Epithelial cell of esophagus (primary cell): ENCODE measurements around the gene TOR1AIP2.
"Not testable (repeated sequence)": the region's sequence is repeated elsewhere in the genome, so short reads cannot be mapped to it uniquely, and the experiment has no call there.

Experiments
- DNase-seq: peaks from one replicate; pipeline ENCODE4 v3.0.0; 2010; ENCODE audit warnings: low read depth
- H3K4me3 ChIP-seq: 2 replicates; pipeline ENCODE4 v1.5.1; 2011; ENCODE audit warnings: mild to moderate bottlenecking, low read length, control low read depth
- CTCF ChIP-seq: IDR thresholded peaks from 2 replicates; pipeline ENCODE4 v1.5.1; 2011; ENCODE audit warnings: low read depth, mild to moderate bottlenecking, low read length, control low read depth, inconsistent platforms; ENCODE audit not compliant: insufficient read depth; ENCODE audit errors: missing control alignments

TOR1AIP2 gene

GRCh38 chr1:179806333-179806732 is 71.3 kb downstream of the TOR1AIP2 start:
- DNase-seq: no peak
- no peak overlapping the region for H3K4me3 ChIP-seq
- no peak for TF ChIP-seq CTCF

GRCh38 chr1:179805291-179806195 is 72.1 kb downstream of the TOR1AIP2 start:
- DNase-seq: no peak
- no peak overlapping the region for H3K4me3 ChIP-seq
- no peak for TF ChIP-seq CTCF

GRCh38 chr1:179804417-179804816 is 73.2 kb downstream of the TOR1AIP2 start:
- not testable (repeated sequence) for H3K4me3 ChIP-seq, DNase-seq

- no peak overlapping the region for H3K4me3 ChIP-seq
- TF ChIP-seq CTCF: no peak
These were observed 73.7 kb downstream of the TOR1AIP2 start for GRCh38 chr1:179803918-179804317.

GRCh38 chr1:179803104-179803503 is 74.5 kb downstream of the TOR1AIP2 start:
- DNase-seq: no peak
- H3K4me3 ChIP-seq: no peak overlapping the region
- TF ChIP-seq CTCF: no peak

More at GRCh38 chr1:179803918-179804317, 73.7 kb downstream of the TOR1AIP2 start:
- DNase-seq: no peak

GRCh38 chr1:179800481-179800880 is 77.1 kb downstream of the TOR1AIP2 start:
- H3K4me3 ChIP-seq: no peak overlapping the region
- no peak for DNase-seq
- TF ChIP-seq CTCF: no peak

- no peak for TF ChIP-seq CTCF
- no peak overlapping the region for H3K4me3 ChIP-seq
- DNase-seq: no peak
These were observed 78.6 kb downstream of the TOR1AIP2 start for GRCh38 chr1:179798864-179799516.
